Suppressor macrophage treated with lipopolysaccharide for 1 hour (primary cell): Measurements from ENCODE around the gene PTPDC1.
"Not testable (repeated sequence)": the region's sequence is repeated elsewhere in the genome, so short reads cannot be mapped to it uniquely, and the experiment has no call there.

ENCODE experiments used
- DNase-seq, 3 donors: peaks; one replicate each; pipeline ENCODE4 v3.0.0-alpha.2; 2020 to 2022

PTPDC1 gene

DNA sequence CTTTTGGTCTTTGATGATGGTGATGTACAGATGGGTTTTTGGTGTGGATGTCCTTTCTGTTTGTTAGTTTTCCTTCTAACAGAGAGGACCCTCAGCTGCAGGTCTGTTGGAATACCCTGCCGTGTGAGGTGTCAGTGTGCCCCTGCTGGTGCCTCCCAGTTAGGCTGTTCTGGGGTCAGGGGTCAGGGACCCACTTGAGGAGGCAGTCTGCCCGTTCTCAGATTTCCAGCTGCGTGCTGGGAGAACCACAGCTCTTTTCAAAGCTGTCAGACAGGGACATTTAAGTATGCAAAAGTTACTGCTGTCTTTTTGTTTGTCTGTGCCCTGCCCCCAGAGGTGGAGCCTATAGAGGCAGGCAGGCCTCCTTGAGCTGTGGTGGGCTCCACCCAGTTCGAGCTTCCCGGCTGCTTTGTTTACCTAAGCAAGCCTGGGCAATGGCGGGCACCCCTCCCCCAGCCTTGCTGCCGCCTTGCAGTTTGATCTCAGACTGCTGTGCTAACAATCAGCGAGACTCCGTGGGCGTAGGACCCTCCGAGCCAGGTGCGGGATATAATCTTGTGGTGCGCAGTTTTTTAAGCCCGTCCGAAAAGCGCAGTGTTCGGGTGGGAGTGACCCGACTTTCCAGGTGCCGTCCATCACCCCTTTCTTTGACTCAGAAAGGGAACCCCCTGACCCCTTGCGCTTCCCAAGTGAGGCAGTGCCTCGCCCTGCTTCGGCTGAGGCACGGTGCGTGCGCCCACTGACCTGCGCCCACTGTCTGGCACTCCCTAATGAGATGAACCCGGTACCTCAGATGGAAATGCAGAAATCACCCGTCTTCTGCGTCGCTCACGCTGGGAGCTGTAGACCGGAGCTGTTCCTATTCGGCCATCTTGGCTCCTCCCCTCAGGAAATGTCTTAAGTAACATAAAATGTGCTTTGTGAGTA, 10.2 kb downstream of the PTPDC1 start:
- DNase-seq = not testable (repeated sequence)

DNA sequence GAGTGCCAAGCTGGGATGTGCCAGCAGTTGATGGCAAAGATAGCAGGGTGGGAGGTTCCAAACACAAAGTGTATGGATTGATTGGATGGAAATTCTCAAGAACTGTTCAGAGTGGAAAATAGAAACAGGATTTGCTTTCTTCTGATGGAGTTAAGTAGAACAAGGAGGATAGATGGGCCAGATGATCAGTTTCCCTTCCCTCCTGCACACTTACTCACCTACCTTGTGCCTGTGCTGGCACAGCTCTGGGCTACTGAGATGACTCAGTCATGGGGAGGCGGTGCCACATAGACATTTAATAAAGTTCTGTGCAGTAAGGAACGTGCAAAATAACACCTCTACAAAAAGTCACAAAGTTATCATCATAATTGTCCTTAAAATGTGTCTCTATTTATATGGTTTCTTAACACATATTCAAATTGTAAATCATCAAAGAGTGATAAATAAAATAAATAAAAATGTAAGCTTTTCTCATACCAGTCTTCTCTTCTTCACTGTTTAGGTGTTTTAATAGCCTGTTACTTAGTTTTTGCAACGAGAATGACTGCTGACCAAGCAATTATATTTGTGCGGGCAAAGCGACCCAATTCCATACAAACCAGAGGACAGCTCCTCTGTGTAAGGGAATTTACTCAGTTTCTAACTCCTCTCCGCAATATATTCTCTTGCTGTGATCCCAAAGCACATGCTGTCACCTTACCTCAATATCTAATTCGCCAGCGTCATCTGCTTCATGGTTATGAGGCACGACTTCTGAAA, 12.7 kb downstream of the PTPDC1 start:
- no peak for DNase-seq

DNA sequence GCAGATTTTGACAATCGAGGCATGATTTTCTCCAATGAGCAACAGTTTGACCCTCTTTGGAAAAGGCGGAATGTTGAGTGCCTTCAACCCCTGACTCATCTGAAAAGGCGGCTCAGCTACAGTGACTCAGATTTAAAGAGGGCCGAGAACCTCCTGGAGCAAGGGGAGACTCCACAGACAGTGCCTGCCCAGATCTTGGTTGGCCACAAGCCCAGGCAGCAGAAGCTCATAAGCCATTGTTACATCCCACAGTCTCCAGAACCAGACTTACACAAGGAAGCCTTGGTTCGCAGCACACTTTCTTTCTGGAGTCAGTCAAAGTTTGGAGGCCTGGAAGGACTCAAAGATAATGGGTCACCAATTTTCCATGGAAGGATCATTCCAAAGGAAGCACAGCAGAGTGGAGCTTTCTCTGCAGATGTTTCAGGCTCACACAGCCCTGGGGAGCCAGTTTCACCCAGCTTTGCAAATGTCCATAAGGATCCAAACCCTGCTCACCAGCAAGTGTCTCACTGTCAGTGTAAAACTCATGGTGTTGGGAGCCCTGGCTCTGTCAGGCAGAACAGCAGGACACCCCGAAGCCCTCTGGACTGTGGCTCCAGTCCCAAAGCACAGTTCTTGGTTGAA, 13.6 kb downstream of the PTPDC1 start:
- DNase-seq = no peak

DNA sequence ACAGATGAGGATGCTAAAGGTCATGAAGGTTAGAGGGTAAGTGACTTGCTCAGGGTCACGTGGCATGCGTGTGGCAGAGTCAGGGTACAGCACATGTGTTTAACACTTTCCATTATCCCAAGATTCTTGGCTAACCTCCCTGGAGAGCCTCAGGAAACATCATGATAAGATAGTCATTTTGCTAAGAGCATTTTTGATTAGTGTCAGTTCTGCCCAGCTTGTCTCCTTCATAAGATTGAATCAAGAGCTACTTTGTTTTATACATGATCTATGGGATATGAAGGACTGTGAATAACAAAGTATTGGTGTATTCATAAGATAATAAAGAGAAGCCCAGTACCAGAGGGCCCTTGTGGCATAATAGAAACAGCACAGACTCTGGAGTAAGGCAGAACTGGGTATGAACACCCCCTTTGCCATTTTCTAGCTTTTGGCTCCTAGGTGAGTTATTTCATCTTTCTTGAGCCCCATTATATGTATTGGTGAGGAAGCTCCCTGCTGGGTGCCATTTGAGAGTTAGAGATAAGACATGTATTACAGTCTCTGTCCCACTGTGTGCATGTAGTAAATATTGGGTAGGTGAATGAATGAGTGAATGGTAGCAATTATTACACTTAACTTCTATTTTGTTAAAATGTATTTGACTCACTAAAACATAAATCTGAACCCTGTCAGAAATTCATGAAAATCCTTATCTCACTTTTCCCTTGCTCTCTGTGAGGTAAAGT, 16.1 kb downstream of the PTPDC1 start:
- DNase-seq = no peak

DNA sequence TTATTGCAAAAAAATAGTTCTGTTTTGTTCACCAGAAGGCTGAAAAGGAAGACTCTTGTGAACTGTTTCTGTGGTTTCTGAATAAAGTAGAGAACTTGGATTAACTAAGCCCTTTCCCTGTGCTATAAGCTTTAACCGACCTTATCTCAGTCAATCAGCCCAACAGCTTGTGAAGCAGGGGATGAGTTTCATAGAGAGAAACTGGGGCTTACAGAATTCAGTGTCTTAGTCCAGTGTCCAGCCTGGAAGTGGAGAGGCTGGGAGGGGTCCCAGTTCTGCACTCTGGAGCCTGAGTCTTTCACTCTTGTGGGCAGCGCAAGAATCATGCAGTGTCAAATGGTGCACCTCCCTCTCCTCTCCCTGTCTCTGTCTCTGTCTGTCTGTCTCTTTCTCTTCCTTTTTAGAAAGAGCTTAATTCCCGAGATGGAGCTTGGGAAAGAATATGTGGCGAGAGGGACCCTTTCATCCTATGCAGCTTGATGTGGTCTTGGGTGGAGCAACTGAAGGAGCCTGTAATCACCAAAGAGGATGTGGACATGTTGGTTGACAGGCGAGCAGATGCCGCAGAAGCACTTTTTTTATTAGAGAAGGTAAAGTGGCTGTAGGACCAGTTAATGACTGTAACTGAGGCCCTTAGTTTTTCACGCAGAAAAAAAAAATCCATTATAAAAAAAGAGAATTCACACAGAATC, 17.0 kb downstream of the PTPDC1 start:
- DNase-seq = no peak

DNA sequence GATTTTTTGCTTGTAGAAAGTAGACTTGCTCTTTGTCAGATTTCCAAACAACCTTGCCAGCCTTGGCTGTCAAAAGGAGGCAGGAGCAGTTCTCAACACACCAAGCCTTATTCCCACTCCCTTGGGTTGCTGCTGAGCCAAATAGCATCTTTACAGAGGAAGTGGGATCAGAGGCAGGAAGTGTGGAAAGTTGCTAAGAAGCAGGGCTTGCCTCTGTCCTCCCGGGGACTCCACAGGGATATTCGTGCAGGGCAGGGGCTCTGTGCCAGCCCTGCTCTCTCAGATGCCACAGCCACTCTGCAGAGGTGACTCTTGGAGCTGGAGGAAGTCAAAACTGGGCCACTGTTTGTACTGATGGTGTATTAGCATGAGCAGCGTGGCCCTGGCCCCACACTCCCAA, 24.3 kb downstream of the PTPDC1 start:
- DNase-seq = no peak

DNA sequence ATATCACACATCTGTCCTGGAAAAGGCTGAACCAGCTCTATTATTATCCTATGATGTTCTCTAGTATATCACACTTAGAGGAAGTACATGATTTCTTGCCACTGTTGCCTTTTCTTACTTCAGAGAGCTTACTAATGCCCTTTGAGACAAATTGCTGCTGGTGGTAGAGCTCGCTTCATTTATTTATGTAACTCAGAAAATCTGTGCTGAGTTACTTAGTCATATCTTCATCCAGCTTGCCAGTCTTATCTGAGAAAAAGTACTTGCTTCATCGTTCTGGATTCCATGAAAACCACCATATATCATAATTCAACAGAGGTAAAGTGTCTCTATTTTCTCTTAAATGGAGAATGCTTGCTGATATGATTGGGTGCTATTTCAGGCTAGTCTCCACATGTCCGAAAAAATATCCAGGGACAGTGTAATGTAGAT, 26.6 kb downstream of the PTPDC1 start:
- DNase-seq = no peak

DNA sequence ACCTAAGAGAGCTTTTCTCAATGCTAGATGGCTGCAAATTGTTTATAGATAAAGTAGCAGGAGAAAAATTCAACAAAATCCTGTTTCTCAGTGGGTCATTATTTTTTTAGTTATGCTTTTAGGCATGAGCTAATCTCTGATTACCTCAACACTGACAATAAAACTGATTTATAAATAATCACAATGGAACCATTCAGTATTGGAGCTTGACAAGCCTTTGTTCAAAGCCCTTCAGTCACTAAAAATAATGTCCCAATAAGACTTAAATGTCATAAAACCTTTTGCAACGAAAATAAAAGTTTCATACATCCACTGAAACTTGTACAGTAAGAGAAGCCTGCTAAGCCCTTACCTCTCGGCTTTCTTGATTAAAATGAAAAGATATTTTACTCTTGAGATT, 27.2 kb downstream of the PTPDC1 start:
- no peak for DNase-seq

DNA sequence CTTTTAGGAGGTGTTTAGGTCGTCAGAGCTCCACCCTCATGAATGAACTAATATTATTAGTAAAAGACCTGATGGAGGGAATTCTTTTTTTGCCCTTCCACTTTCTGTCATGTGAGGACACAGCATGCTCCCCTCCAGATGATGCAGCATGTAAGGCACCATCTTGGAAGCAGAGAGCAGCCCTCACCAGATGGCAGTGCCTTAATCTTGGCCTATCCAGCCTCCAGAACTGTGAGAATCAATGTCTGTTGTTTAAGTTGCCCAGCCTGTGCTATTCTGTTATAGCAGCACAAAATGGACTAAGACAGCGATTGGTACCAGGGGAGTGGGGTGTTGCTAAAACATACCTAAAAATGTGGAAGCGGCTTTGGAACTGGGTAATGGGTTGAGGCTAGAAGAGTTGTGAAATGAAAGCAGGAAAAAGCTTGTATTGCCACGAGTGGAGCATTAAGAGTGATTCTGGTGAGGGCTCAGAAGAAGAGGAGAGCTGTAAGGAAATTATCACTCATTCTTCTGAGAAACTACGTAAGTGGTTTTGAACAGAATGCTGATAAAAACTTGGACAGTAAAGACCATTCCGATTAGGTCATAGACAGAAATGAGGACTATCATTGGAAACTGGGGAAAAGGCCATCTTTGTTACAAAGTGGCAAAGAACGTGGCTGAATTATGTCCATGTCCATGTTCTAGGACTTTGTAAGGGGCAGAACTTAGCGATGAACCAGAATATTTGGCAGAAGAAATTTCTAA, 28.6 kb downstream of the PTPDC1 start:
- DNase-seq = no peak

DNA sequence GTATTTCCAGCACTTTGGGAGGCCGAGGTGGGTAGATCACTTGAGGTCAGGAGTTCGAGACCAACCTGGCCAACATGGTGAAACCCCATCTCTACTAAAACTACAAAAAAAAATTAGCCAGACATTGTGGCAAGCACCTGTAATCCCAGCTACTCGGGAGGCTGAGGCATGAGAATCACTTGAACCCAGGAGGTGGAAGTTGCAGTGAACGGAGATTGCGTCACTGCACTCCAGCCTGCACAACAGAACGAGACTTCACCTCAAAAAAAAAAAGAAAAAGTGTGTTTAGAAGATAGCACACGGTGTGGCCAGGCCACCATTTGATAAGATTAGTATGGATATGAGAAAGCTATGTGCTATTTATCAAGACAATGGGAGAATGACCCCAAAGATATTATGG, 35.8 kb downstream of the PTPDC1 start:
- not testable (repeated sequence) for DNase-seq

DNA sequence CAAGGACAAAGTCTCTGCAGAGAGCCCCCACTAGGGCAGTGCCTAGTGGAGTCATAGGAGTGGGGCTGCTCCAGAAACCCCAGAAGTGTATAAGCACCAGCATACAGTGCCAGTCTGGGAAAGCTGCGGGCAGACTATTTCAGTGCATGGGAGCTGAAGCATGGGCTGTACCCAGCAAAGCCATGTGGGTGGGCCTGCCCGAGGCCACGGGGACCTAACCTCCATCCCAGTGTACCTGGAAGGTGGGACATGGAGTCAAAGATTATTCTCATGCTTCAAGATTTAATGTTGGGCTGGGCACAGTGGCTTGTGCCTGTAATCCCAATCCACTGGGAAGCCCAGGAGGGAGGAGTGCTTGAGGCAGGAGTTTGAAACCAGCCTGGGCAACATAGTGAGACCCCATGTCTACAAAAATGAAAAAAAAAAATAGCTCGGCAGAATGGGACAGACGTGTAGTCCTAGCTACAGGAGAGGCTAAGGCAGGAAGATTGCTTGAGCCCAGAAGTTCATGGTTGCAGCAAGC, 36.7 kb downstream of the PTPDC1 start:
- no peak for DNase-seq

DNA sequence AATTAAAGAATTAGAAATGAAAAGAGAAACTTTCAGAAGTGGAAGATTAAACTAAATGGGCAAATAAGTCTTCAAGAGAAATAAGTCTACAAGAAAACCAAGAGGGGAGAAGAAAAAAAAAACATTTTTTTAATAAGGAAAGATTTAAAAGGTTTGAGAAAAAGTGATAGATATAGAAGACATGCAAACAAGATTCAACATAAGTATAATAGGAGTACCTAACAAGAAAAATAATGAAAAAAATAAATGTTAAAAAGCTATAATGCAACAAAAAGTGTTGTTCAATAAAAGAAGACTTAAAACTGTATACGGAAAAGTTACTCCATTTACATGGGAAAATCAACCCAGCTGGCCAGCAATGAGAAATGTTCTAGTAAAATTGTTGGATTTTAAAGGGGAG, 42.6 kb downstream of the PTPDC1 start:
- DNase-seq = no peak

DNA sequence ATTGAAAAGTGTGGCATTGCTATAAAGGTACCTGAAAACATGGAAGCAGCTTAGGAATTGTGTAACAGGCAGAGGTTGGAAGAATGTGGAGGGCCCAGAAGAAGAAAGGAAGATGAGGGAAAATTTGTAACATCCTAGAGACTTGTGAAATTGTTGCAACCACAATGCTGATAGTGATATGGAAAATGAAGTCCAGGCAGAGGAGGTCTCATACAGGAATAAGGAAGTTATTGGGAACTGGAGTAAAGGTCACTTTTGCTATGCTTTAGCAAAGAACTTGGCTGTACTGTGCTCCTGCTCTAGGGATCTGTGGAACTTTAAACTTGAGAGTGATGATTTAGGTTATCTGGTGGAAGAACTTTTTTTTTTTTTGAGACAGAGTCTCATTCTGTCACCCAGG, 43.5 kb downstream of the PTPDC1 start:
- no peak for DNase-seq

DNA sequence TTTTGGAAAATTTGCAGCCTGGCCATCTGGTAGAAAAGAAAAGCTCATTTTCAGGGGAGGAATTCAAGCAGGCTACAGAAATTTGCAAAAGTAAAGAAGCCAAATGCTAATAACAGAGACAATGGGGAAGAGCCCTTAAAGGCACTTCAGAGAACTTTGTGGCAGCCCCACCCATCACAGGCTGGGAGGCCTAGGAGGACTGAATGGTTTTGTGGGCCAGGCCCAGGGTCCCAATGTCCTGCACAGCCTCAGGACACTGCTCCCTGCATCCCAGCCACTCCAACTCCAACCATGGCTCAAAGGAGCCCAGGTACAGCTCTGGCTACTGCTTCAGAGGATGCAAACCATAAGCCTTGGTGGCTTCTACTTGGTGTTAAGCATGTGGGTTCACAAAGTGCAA, 44.3 kb downstream of the PTPDC1 start:
- DNase-seq = no peak

DNA sequence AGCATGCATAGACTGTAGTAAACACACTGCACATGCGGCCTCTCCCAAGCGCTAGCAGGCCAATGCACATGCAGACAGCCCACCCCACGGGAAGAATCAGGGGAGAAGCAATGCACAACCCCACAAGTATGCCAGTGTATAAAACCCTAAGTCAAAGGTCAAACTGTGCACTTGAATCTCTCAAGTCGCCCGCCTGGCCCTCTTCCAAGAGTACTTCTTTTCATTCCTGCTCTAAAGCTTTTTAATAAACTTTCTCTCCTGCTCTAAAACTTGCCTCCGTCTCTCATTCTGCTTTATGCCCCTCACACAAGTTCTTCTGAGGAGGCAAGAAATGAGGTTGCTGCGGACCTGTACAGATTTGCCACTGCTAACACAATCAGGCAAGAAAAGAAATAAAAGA, 50.4 kb downstream of the PTPDC1 start:
- no peak for DNase-seq

DNA sequence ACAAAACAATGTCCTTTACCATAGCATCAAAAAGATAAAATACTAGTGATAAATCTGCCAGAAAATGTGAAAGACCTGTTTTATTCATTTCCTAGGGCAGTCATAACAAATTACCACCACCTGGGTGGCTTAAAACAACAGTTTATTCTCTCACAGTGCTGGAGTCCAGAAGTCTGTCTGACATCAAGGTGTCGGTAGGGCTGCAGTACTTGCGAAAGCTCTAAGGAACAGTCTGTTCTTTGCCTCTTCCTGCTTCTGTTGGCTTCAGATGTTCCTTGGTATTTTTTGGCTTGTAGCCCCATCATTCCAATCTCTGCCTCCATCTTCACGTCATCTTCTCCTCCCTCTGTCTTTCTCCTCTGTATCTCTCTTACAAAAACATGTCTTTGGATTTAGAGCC, 51.0 kb downstream of the PTPDC1 start:
- DNase-seq = no peak

DNA sequence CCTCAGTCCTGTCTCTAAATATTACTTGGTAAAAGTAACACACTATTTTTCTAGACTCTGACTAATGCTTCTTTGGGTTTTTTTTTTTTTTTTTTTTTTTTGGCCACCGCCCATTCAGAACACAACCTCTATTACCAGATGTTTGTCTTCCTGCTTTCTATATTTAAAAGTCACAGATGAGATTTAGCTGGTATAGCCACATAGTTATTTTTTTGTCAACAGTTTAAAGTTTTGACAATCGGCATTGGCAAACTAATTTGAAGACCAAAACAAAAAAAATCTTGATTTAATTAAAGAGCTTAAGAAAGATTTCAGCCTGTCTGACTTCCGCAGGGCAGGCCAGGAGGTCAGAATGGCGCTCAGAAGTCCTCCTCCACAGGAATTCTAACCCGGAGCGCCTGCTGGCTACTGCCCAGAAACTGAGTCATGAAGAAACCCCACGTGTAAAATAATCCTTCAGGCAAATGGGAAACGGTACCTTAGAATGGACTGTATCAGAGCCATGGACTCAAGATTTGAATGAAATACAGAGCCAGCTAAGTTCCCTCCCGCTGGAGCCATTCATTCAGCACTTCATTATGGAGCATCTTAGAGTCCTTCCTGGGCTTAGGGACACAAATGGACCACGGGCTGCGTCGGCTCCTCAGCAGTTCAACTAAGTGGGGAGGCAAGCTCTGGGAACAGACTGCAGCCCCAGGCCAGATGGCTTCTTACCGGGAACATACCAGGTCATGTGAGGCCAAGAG, 55.6 kb downstream of the PTPDC1 start:
- no peak for DNase-seq

DNA sequence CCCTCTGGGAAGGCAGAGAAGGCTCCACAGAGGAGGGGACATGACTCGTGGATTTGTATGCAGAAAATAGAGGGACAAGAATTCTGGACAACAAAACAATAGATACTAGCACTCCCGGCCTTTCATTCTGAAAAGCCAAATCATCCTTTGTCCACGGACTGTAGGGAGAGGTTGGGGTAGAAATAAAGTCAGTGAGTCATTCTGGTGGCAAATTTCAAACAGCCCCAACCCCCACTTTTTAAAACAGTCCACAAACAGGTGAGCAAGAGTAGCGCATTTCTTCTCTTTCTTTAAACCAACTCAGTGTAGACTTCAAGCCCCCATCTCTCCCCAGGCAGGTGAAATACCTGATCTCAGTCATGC, 56.1 kb downstream of the PTPDC1 start:
- DNase-seq = no peak

DNA sequence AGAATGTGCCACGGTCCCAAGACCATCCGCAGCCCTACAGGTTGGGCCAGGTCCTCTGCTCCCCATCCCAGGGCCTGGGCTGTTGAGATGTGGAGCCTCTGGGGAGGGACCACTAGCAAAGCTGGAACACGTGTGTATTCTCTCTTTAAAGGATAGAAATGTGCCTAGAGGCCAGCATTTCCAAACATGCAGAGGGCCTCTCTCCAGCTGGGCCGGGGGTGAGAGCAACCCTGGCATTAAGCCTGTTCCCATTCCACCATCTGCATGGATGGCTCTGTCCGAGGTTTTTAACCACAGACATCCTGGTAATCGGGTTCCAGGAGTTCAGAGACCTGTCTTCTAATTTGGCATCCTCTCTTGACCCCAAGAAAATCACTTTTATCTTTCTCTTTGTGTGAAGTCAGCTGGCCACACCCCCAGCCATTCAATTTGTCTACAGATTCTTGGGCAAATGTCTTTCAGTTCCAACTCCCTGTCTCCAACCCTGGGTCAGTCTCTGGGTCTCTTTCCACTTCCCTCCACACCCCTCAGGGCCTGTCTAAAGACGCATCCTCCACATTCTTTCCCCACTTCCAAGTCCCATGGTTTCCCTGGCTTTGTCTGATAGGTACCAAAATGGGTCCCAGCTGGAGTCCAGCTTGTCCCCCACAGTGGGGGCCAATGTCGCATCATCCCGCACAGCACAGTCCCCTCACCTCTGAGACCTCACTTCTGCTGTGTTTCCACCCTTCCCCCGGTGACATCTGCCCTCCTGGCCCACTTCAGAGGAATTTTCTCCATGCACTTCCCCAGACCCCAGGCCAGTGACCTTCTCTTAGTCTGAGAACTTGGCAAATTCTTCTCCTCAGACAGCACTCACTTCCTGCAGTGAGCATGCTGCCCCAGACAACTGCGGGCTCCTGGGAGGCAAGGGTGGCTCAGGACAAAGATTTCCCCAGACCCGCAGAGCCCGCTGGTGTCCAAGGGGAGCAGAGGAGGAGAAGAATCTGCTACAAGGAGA, 56.8 kb downstream of the PTPDC1 start:
- DNase-seq = no peak
